Activated naive CD4-positive, alpha-beta T cell treated with anti-CD3 and anti-CD28 coated beads for 36 hours (primary cell): Measurements from ENCODE around the gene GID8. TPM values are rescaled to one million over a fixed set of nuclear protein-coding genes. Genes with fewer than 3 reads are reported as not detected.
A peak's percentile ranks its signal among the peaks of the same experiment; 100 is the strongest.

Source experiments
- CTCF ChIA-PET: fragments of 350-600 bp; sonication (Branson Sonifier 250); formaldehyde crosslinking; loops from one replicate; lab custom pipeline; 2021; ENCODE audit warnings: antibody characterized with exemption; lab: Charles Lee
- DNase-seq: peaks from one replicate; pipeline ENCODE4 v3.0.0-alpha.2; 2020
- H3K27ac Mint-ChIP-seq: one replicate; pipeline ENCODE4 v1.8.0; 2021; ENCODE audit warnings: mild to moderate bottlenecking, mixed read lengths
- H3K27me3 Mint-ChIP-seq: one replicate; pipeline ENCODE4 v1.8.0; 2021; ENCODE audit warnings: low read depth, mixed read lengths
- H3K36me3 Mint-ChIP-seq: one replicate; pipeline ENCODE4 v1.8.0; 2021; ENCODE audit warnings: low read depth, mixed read lengths
- H3K4me1 Mint-ChIP-seq: one replicate; pipeline ENCODE4 v1.8.0; 2021; ENCODE audit warnings: low read depth, mixed read lengths
- H3K4me3 Mint-ChIP-seq: one replicate; pipeline ENCODE4 v1.8.0; 2021; ENCODE audit warnings: mild to moderate bottlenecking, moderate library complexity, mixed read lengths
- H3K9me3 Mint-ChIP-seq: one replicate; pipeline ENCODE4 v1.8.0; 2021; ENCODE audit warnings: mixed read lengths
- intact Hi-C: fragments of 100-400 bp; cut with micrococcal nuclease; formaldehyde crosslinking; loops from one replicate; pipeline ENCODE4 v1.15.1; 2023
- total RNA-seq, 2 experiments: library from RNA; stranded (reverse); gene quantifications; one replicate each; pipeline ENCODE4 v1.2.3, GENCODE V29; 2021

The GID8 gene
- total RNA-seq, 2 experiments from 2014 or later = 32.7 to 34.0 TPM

- Mint-ChIP-seq H3K27me3 (no peaks in the 10 kb centered on the region), H3K36me3 (no peaks in the 10 kb centered on the region), H3K9me3 (no peaks in the 10 kb centered on the region), H3K4me3 (no peak overlapping the region), H3K4me1 (peaks cover 4% of the 10 kb centered on the region), H3K27ac (no peak overlapping the region)
- intact Hi-C loops = no loop called here
- DNase-seq = no peak
- CTCF ChIA-PET = interaction anchor here (0.8 to 1.0 kb wide), 2 partner anchors 8 to 44 kb away, joined by 3 read pairs; no protein-coding TSS in a partner anchor
These were observed 26.8 kb downstream of the GID8 start for GRCh38 chr20:62964700-62965099.

- H3K4me1 Mint-ChIP-seq = no peaks in the 10 kb centered on the region
- H3K4me3 Mint-ChIP-seq = no peak overlapping the region
- no peak for DNase-seq
- CTCF ChIA-PET = interaction anchor here (1.0 to 1.1 kb wide), 2 partner anchors 10 to 43 kb away, joined by 3 read pairs; no protein-coding TSS in a partner anchor
- no peaks in the 10 kb centered on the region for H3K9me3 Mint-ChIP-seq
- no peaks in the 10 kb centered on the region for H3K36me3 Mint-ChIP-seq
- no peaks in the 10 kb centered on the region for H3K27me3 Mint-ChIP-seq
- intact Hi-C loops = no loop called here
- no peak overlapping the region for H3K27ac Mint-ChIP-seq
These were observed 27.4 kb downstream of the GID8 start for GRCh38 chr20:62965363-62965771.

- CTCF ChIA-PET = interaction anchor here (1.1 kb wide), 1 partner anchor 11 kb away, joined by 3 read pairs; no protein-coding TSS in a partner anchor
- no peak for DNase-seq
- no peak overlapping the region for H3K4me3 Mint-ChIP-seq
- H3K27ac Mint-ChIP-seq = no peak overlapping the region
- intact Hi-C loops = no loop called here
- no peaks in the 10 kb centered on the region for H3K9me3 Mint-ChIP-seq
- H3K4me1 Mint-ChIP-seq = no peaks in the 10 kb centered on the region
- no peaks in the 10 kb centered on the region for H3K36me3 Mint-ChIP-seq
- peaks cover 2% of the 10 kb centered on the region for H3K27me3 Mint-ChIP-seq
These were observed 28.5 kb downstream of the GID8 start for GRCh38 chr20:62966212-62967148.

- no peak overlapping the region for H3K4me3 Mint-ChIP-seq
- CTCF ChIA-PET = no interaction called here
- intact Hi-C loops = no loop called here
- no peak for DNase-seq
- no peak overlapping the region for H3K27ac Mint-ChIP-seq
- H3K27me3 Mint-ChIP-seq = peaks cover 4% of the 10 kb centered on the region
- H3K9me3 Mint-ChIP-seq = no peaks in the 10 kb centered on the region
- H3K4me1 Mint-ChIP-seq = peaks cover 4% of the 10 kb centered on the region
- H3K36me3 Mint-ChIP-seq = no peaks in the 10 kb centered on the region
These were observed 29.2 kb downstream of the GID8 start for GRCh38 chr20:62967149-62967501.

- H3K27ac Mint-ChIP-seq = no peak overlapping the region
- CTCF ChIA-PET = no interaction called here
- H3K36me3 Mint-ChIP-seq = no peaks in the 10 kb centered on the region
- H3K9me3 Mint-ChIP-seq = no peaks in the 10 kb centered on the region
- H3K4me3 Mint-ChIP-seq = no peak overlapping the region
- no peak for DNase-seq
- peaks cover 8% of the 10 kb centered on the region for H3K4me1 Mint-ChIP-seq
- intact Hi-C loops = no loop called here
- H3K27me3 Mint-ChIP-seq = peaks cover 8% of the 10 kb centered on the region
These were observed 29.8 kb downstream of the GID8 start for GRCh38 chr20:62967628-62968351.

- Mint-ChIP-seq H3K36me3 (no peaks in the 10 kb centered on the region), H3K27me3 (peaks cover 12% of the 10 kb centered on the region), H3K4me3 (no peak overlapping the region), H3K4me1 (peaks cover 8% of the 10 kb centered on the region), H3K9me3 (no peaks in the 10 kb centered on the region), H3K27ac (no peak overlapping the region)
- no peak for DNase-seq
- intact Hi-C loops = no loop called here
- CTCF ChIA-PET = interaction anchor here (1.4 kb wide), 1 partner anchor 40 kb away, joined by 3 read pairs; no protein-coding TSS in a partner anchor
These were observed 30.6 kb downstream of the GID8 start for GRCh38 chr20:62968378-62969178.

GRCh38 chr20:62969179-62969760 lies 31.3 kb downstream of the GID8 start:
- intact Hi-C loops = no loop called here

GRCh38 chr20:62969939-62970306 lies 32.0 kb downstream of the GID8 start:
- no peaks in the 10 kb centered on the region for H3K36me3 Mint-ChIP-seq
- peaks cover 23% of the 10 kb centered on the region for H3K27me3 Mint-ChIP-seq
- CTCF ChIA-PET = interaction anchor here (1.5 kb wide), 1 partner anchor 39 kb away, joined by 12 read pairs; no protein-coding TSS in a partner anchor
- no peak overlapping the region for H3K4me3 Mint-ChIP-seq
- H3K4me1 Mint-ChIP-seq = peaks cover 9% of the 10 kb centered on the region
- no peaks in the 10 kb centered on the region for H3K9me3 Mint-ChIP-seq
- intact Hi-C loops = no loop called here
- DNase-seq = no peak
- peak overlapping the region; percentile 31 for H3K27ac Mint-ChIP-seq

More at GRCh38 chr20:62969179-62969760, 31.3 kb downstream of the GID8 start:
- Mint-ChIP-seq H3K36me3 (no peaks in the 10 kb centered on the region), H3K4me3 (no peak overlapping the region), H3K4me1 (peaks cover 9% of the 10 kb centered on the region), H3K27ac (no peak overlapping the region), H3K27me3 (peaks cover 19% of the 10 kb centered on the region), H3K9me3 (no peaks in the 10 kb centered on the region)
- no peak for DNase-seq
- CTCF ChIA-PET = interaction anchor here (1.4 kb wide), 1 partner anchor 39 kb away, joined by 3 read pairs; no protein-coding TSS in a partner anchor

GRCh38 chr20:62970307-62971210 lies 32.6 kb downstream of the GID8 start:
- DNase-seq = no peak
- intact Hi-C loops = no loop called here
- peaks cover 24% of the 10 kb centered on the region for H3K27me3 Mint-ChIP-seq
- H3K27ac Mint-ChIP-seq = no peak overlapping the region
- no peaks in the 10 kb centered on the region for H3K36me3 Mint-ChIP-seq
- CTCF ChIA-PET = interaction anchor here (0.6 to 1.5 kb wide), 7 partner anchors 18 to 69 kb away, joined by 3 to 12 read pairs (median 3); no protein-coding TSS in a partner anchor
- peaks cover 9% of the 10 kb centered on the region for H3K4me1 Mint-ChIP-seq
- no peak overlapping the region for H3K4me3 Mint-ChIP-seq
- H3K9me3 Mint-ChIP-seq = no peaks in the 10 kb centered on the region

GRCh38 chr20:62971211-62971949 lies 33.4 kb downstream of the GID8 start:
- intact Hi-C loops = no loop called here
- Mint-ChIP-seq H3K27me3 (peaks cover 27% of the 10 kb centered on the region), H3K9me3 (no peaks in the 10 kb centered on the region), H3K27ac (no peak overlapping the region), H3K4me1 (peaks cover 9% of the 10 kb centered on the region), H3K4me3 (no peak overlapping the region), H3K36me3 (no peaks in the 10 kb centered on the region)
- CTCF ChIA-PET = interaction anchor here (0.6 to 1.5 kb wide), 9 partner anchors 18 to 157 kb away, joined by 3 to 12 read pairs (median 3); no protein-coding TSS in a partner anchor
- no peak for DNase-seq
